Measurements from ENCODE around the gene MORN1. TPM values are rescaled to one million over a fixed set of nuclear protein-coding genes. Genes with fewer than 3 reads are reported as not detected.

The MORN1 gene
- total and polyA plus RNA-seq, 9 of the 15 experiments (the other 6 are each of a cell fraction or from before 2014, with no cell fraction given), result 0.24 to 9.3 (median 4.2) TPM

DNA sequence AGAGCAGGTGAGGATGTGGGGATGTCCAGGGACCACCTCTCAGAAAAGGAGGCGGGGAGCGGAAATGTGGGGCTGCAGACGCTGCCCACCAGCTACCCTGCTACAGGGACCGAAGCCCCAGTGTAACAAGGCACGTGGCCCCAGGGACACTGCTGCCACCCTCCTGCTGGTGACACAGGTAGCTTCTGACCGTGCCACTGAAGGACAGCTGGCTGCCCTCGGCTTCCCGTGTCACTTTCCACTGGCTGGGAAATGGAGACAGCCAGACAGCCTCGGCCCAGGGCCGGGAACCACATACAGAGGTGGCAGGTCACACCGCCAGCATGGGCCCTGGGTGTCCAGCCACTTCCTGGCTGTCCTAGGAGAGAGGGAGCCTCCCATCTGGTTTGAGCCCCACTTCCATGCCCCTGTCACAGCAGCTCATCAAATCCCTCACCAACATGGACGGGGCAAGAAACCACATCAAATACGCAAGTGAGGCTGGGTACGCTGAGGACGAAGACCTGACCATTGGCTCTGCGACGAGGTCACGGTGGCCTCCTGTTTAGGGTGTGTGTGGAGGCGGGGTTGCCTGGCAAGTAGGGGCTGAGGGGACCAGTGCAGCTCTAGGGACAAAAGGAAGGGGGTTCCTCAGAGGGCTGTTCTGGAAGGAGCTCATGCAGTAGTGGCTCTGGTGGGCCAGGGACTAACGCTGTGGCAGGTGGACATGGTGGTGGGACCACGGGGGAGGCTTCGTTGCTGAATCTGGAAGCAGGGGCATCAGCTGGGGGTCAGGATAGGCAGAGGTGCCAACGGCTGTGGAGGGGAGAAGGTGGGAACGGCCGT lies 16.0 kb upstream of the MORN1 start:
- FAIRE-seq (no peak), DNase-seq (ENCODE audit: extremely low read depth in 1 of 4, low spot score in 3 of 4) (no peak), ATAC-seq (no peak)
- ChIA-PET POLR2A (interaction anchor here (0.6 to 3.4 kb wide), 8 partner anchors 9 to 454 kb away, joined by 3 to 24 read pairs (median 3); no protein-coding TSS in a partner anchor), CTCF (ENCODE audit: low intra/inter-chr PET ratio) (no interaction called here)
- Histone ChIP-seq H3K9me1 (ENCODE audit: control insufficient read depth, insufficient read depth, low read length) (no peaks in the 10 kb centered on the region), H3K4me2 (ENCODE audit: insufficient read depth, low read length) (no peak overlapping the region), H3K4me3 (no peak overlapping the region), H3K9me3 (replicated peaks; ENCODE audit: control insufficient read depth, insufficient read depth, low read depth, low read length) (no peaks in the 10 kb centered on the region), H4K20me1 (replicated peaks; ENCODE audit: control insufficient read depth, insufficient read depth, low read length) (no peaks in the 10 kb centered on the region), H3K4me1 (replicated peaks in 1 of 2; ENCODE audit: control insufficient read depth in 2 of 2, insufficient read depth in 2 of 2, low read length in 2 of 2) (peaks cover 0 to 70% of the 10 kb centered on the region in 2 experiments; a peak in 2 of 5 replicates), H3K27me3 (ENCODE audit: control insufficient read depth in 2 of 2, insufficient read depth in 2 of 2, low read length in 2 of 2) (no peaks in the 10 kb centered on the region), H3K36me3 (ENCODE audit: control insufficient read depth, insufficient read depth, low read length) (peaks cover 59% of the 10 kb centered on the region), H3K27ac (ENCODE audit: extremely low read depth, low read depth, low read length) (no peak overlapping the region), H2AFZ (ENCODE audit: low read depth, low read length) (no peak overlapping the region), H3K79me2 (ENCODE audit: control insufficient read depth, insufficient read depth, low read length) (peaks cover 10% of the 10 kb centered on the region; the same call in 2 of the 3 replicates), H3K9ac (ENCODE audit: insufficient read depth in 1 of 2, low read depth in 2 of 2, low read length in 2 of 2) (peak overlapping the region in 1 of 2 experiments; percentile 80; a peak in 2 of 4 replicates)
- intact Hi-C loops (cut with micrococcal nuclease) (no loop called here), in situ Hi-C loops (cut with MboI) (no loop called here)
- TF ChIP-seq POLR2G (IDR thresholded peaks at IDR 0.05; ENCODE audit: low read depth, low read length), result peak; percentile 28
- no peak for TF ChIP-seq GTF2A2 (tag; IDR thresholded peaks at IDR 0.05)
- no TSS peak for BruUV-seq (replicated peaks)
- 78% methylated on average over 23 of the region's 25 CpGs for WGBS (ENCODE audit: insufficient coverage, low coverage, missing lambda C conversion rate)

DNA sequence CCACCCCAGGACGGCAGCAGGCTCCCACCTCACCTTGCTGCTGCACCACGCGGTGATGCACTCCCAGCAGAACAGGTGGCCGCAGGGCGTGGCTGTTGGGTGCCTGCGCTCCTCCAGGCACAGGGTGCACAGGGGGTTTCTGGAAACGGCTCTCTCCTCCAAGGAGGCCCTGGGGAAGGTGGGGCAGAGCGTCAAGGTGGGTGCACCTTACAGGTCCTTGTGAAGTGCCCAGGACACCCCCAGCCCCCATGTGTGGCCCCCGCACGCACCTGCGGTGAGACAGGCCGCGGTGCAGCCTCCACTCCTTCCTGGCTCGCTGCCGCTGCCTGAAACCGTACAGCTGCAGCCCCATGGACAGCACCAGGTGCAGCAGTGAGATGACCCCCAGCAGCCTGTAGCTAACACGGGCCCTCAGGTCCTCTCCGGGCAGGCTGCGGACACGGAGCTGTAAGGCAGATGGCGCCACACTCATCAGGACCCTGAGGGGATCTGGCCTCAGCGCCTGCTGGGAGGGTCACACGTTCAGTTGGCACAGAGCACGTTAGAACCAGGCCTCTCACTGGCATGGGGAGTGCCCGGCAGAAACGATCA lies 15.2 kb upstream of the MORN1 start:
- ChIA-PET POLR2A (interaction anchor here (0.8 to 3.4 kb wide), 3 partner anchors 9 to 12 kb away, joined by 3 to 24 read pairs (median 7); no protein-coding TSS in a partner anchor), CTCF (ENCODE audit: low intra/inter-chr PET ratio) (no interaction called here)
- intact Hi-C loops (cut with micrococcal nuclease), result no loop called here
- DNase-seq (ENCODE audit: extremely low read depth in 1 of 4, low spot score in 3 of 4), result no peak
- no peaks in the 10 kb centered on the region for H3K27me3 ChIP-seq (ENCODE audit: control insufficient read depth in 2 of 2, insufficient read depth in 2 of 2, low read length in 2 of 2)
- H3K9me1 ChIP-seq (ENCODE audit: control insufficient read depth, insufficient read depth, low read length), result no peaks in the 10 kb centered on the region
- WGBS (ENCODE audit: insufficient coverage, low coverage, missing lambda C conversion rate), result 86% methylated on average over 26 of the region's 26 CpGs
- H3K9ac ChIP-seq (ENCODE audit: insufficient read depth in 1 of 2, low read depth in 2 of 2, low read length in 2 of 2), result peak overlapping the region in 1 of 2 experiments; percentile 80; a peak in 2 of 4 replicates
- peaks cover 68% of the 10 kb centered on the region for H3K36me3 ChIP-seq (ENCODE audit: control insufficient read depth, insufficient read depth, low read length)
- no peak overlapping the region for H3K4me2 ChIP-seq (ENCODE audit: insufficient read depth, low read length)
- ATAC-seq, result peak; percentile 19
- in situ Hi-C loops (cut with MboI), result no loop called here
- H3K4me3 ChIP-seq, result no peak overlapping the region
- H3K79me2 ChIP-seq (ENCODE audit: control insufficient read depth, insufficient read depth, low read length), result peaks cover 2% of the 10 kb centered on the region; the same call in 2 of the 3 replicates
- FAIRE-seq, result no peak
- H3K4me1 ChIP-seq (replicated peaks in 1 of 2; ENCODE audit: control insufficient read depth in 2 of 2, insufficient read depth in 2 of 2, low read length in 2 of 2), result peaks cover 0 to 67% of the 10 kb centered on the region in 2 experiments; a peak in 2 of 5 replicates
- H4K20me1 ChIP-seq (replicated peaks; ENCODE audit: control insufficient read depth, insufficient read depth, low read length), result 0 out of 2 replicates have a peak, but pooled peaks cover 6% of the 10 kb centered on the region
- H3K27ac ChIP-seq (ENCODE audit: extremely low read depth, low read depth, low read length), result no peak overlapping the region
- BruUV-seq (replicated peaks), result no TSS peak
- H3K9me3 ChIP-seq (replicated peaks; ENCODE audit: control insufficient read depth, insufficient read depth, low read depth, low read length), result no peaks in the 10 kb centered on the region
- H2AFZ ChIP-seq (ENCODE audit: low read depth, low read length), result no peak overlapping the region
- TF ChIP-seq HMGN3 (IDR thresholded peaks at IDR 0.05; ENCODE audit: borderline replicate concordance, extremely low read depth, insufficient read length, low read depth, low read length), result peak; percentile 31
- TF ChIP-seq MAZ (CRISPR knock-in tag; conservative IDR thresholded peaks at IDR 0.05 in 1 of 2, IDR thresholded peaks at IDR 0.05 in 1 of 2), result no peak
- no peak for TF ChIP-seq ZNF699 (CRISPR knock-in tag; IDR thresholded peaks at IDR 0.05; ENCODE audit: insufficient replicate concordance)
- TF ChIP-seq POLR2G (IDR thresholded peaks at IDR 0.05; ENCODE audit: low read depth, low read length), result peak; percentile 77
- TF ChIP-seq, protein P1, sequence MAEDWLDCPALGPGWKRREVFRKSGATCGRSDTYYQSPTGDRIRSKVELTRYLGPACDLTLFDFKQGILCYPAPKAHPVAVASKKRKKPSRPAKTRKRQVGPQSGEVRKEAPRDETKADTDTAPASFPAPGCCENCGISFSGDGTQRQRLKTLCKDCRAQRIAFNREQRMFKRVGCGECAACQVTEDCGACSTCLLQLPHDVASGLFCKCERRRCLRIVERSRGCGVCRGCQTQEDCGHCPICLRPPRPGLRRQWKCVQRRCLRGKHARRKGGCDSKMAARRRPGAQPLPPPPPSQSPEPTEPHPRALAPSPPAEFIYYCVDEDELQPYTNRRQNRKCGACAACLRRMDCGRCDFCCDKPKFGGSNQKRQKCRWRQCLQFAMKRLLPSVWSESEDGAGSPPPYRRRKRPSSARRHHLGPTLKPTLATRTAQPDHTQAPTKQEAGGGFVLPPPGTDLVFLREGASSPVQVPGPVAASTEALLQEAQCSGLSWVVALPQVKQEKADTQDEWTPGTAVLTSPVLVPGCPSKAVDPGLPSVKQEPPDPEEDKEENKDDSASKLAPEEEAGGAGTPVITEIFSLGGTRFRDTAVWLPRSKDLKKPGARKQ (CRISPR knock-in tag; IDR thresholded peaks at IDR 0.05), result no peak
- TF ChIP-seq, protein P2, sequence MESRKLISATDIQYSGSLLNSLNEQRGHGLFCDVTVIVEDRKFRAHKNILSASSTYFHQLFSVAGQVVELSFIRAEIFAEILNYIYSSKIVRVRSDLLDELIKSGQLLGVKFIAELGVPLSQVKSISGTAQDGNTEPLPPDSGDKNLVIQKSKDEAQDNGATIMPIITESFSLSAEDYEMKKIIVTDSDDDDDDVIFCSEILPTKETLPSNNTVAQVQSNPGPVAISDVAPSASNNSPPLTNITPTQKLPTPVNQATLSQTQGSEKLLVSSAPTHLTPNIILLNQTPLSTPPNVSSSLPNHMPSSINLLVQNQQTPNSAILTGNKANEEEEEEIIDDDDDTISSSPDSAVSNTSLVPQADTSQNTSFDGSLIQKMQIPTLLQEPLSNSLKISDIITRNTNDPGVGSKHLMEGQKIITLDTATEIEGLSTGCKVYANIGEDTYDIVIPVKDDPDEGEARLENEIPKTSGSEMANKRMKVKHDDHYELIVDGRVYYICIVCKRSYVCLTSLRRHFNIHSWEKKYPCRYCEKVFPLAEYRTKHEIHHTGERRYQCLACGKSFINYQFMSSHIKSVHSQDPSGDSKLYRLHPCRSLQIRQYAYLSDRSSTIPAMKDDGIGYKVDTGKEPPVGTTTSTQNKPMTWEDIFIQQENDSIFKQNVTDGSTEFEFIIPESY (CRISPR knock-in tag; IDR thresholded peaks at IDR 0.05), result peak; percentile 76

All from K562 (cell line).